ENCODE measurements around the gene SRD5A1.
"Not testable (repeated sequence)": the region's sequence is repeated elsewhere in the genome, so short reads cannot be mapped to it uniquely, and the experiment has no call there.

SRD5A1 gene

GRCh38 chr5:6649186-6649585, 15.9 kb downstream of the SRD5A1 start:
- no peak for DNase-seq

- DNase-seq: no peak
Observed at GRCh38 chr5:6649681-6650080, 16.4 kb downstream of the SRD5A1 start.

- DNase-seq: no peak
Observed at GRCh38 chr5:6652025-6652424, 18.8 kb downstream of the SRD5A1 start.

GRCh38 chr5:6655432-6655831, 22.2 kb downstream of the SRD5A1 start:
- no peak for DNase-seq

- DNase-seq: no peak
Observed at GRCh38 chr5:6656680-6657079, 23.4 kb downstream of the SRD5A1 start.

- DNase-seq: no peak
Observed at GRCh38 chr5:6659941-6660684, 26.9 kb downstream of the SRD5A1 start.

GRCh38 chr5:6660688-6661087, 27.4 kb downstream of the SRD5A1 start:
- DNase-seq: no peak

GRCh38 chr5:6666762-6667161, 33.5 kb downstream of the SRD5A1 start:
- no peak for DNase-seq

- DNase-seq: no peak
Observed at GRCh38 chr5:6667648-6668047, 34.4 kb downstream of the SRD5A1 start.

- DNase-seq: not testable (repeated sequence)
Observed at GRCh38 chr5:6668717-6669116, 35.5 kb downstream of the SRD5A1 start.

- DNase-seq: no peak
Observed at GRCh38 chr5:6673031-6673430, 39.8 kb downstream of the SRD5A1 start.

- no peak for DNase-seq
Observed at GRCh38 chr5:6673963-6674362, 40.7 kb downstream of the SRD5A1 start.

- DNase-seq: no peak
Observed at GRCh38 chr5:6674421-6674820, 41.2 kb downstream of the SRD5A1 start.

- DNase-seq: no peak
Observed at GRCh38 chr5:6674886-6675285, 41.6 kb downstream of the SRD5A1 start.

GRCh38 chr5:6675784-6676491, 42.7 kb downstream of the SRD5A1 start:
- DNase-seq: no peak

GRCh38 chr5:6676702-6677101, 43.5 kb downstream of the SRD5A1 start:
- no peak for DNase-seq

- DNase-seq: no peak
Observed at GRCh38 chr5:6678385-6678784, 45.1 kb downstream of the SRD5A1 start.

- DNase-seq: no peak
Observed at GRCh38 chr5:6680922-6681321, 47.7 kb downstream of the SRD5A1 start.

- no peak for DNase-seq
Observed at GRCh38 chr5:6681682-6682081, 48.4 kb downstream of the SRD5A1 start.

GRCh38 chr5:6682239-6682638, 49.0 kb downstream of the SRD5A1 start:
- no peak for DNase-seq

GRCh38 chr5:6683241-6683640, 50.0 kb downstream of the SRD5A1 start:
- DNase-seq: no peak

GRCh38 chr5:6684075-6684474, 50.8 kb downstream of the SRD5A1 start:
- no peak for DNase-seq

- DNase-seq: no peak
Observed at GRCh38 chr5:6686501-6686900, 53.3 kb downstream of the SRD5A1 start.

- no peak for DNase-seq
Observed at GRCh38 chr5:6686915-6687409, 53.7 kb downstream of the SRD5A1 start.
